H9 (cell line): ENCODE data around the gene SCYGR8. TPM values are rescaled to one million over a fixed set of nuclear protein-coding genes. Genes with fewer than 3 reads are reported as not detected.

Experiments
- DNase-seq: peaks from one replicate; pipeline ENCODE4 v3.0.0-alpha.2; 2017
- H2AFZ ChIP-seq: one replicate; pipeline ENCODE4 v1.6.1; 2013; ENCODE audit warnings: mild to moderate bottlenecking, low read length, control low read depth, moderate library complexity
- H2AK5ac ChIP-seq: 2 replicates; pipeline ENCODE4 v1.6.1; 2013; ENCODE audit warnings: low read length, control low read depth, mixed read lengths; ENCODE audit not compliant: insufficient read length
- H2BK120ac ChIP-seq: one replicate; pipeline ENCODE4 v1.6.1; 2013; ENCODE audit warnings: low read depth, mild to moderate bottlenecking, low read length, control low read depth, inconsistent platforms; ENCODE audit not compliant: poor library complexity, severe bottlenecking
- H2BK12ac ChIP-seq: 2 replicates; pipeline ENCODE4 v1.6.1; 2013; ENCODE audit warnings: low read length, control low read depth, mixed read lengths, low read depth; ENCODE audit not compliant: insufficient read length
- H2BK15ac ChIP-seq: 2 replicates; pipeline ENCODE4 v1.6.1; 2013; ENCODE audit warnings: low read depth, low read length, control low read depth
- H2BK20ac ChIP-seq: one replicate; pipeline ENCODE4 v1.6.1; 2013; ENCODE audit warnings: low read depth, mild to moderate bottlenecking, low read length, control low read depth, inconsistent platforms; ENCODE audit not compliant: poor library complexity, severe bottlenecking
- H2BK5ac ChIP-seq: 2 replicates; pipeline ENCODE4 v1.6.1; 2013; ENCODE audit warnings: low read length, control low read depth, mixed read lengths; ENCODE audit not compliant: insufficient read length
- H3K14ac ChIP-seq: 2 replicates; pipeline ENCODE4 v1.6.1; 2013; ENCODE audit warnings: low read length, control low read depth; ENCODE audit not compliant: insufficient read depth
- H3K18ac ChIP-seq: 2 replicates; pipeline ENCODE4 v1.6.1; 2013; ENCODE audit warnings: low read depth, mild to moderate bottlenecking, mixed read lengths, low read length, control low read depth; ENCODE audit not compliant: insufficient read length
- H3K23ac ChIP-seq: 2 replicates; pipeline ENCODE4 v1.6.1; 2013; ENCODE audit warnings: low read length, control low read depth, mixed read lengths, low read depth; ENCODE audit not compliant: insufficient read length
- H3K23me2 ChIP-seq: 2 replicates; pipeline ENCODE4 v1.6.1; 2013; ENCODE audit warnings: low read depth, mild to moderate bottlenecking, mixed read lengths, low read length, control low read depth; ENCODE audit not compliant: insufficient read length, poor library complexity, severe bottlenecking
- H3K27ac ChIP-seq: 2 replicates; pipeline ENCODE4 v1.5.1; 2013; ENCODE audit warnings: low read length, control low read depth, mixed read lengths, low read depth; ENCODE audit not compliant: insufficient read length
- H3K27me3 ChIP-seq: 2 replicates; pipeline ENCODE4 v1.6.1; 2013; ENCODE audit warnings: low read length, control low read depth, inconsistent platforms; ENCODE audit not compliant: insufficient read depth
- H3K4ac ChIP-seq: 2 replicates; pipeline ENCODE4 v1.6.1; 2013; ENCODE audit warnings: low read depth, mild to moderate bottlenecking, control low read depth, inconsistent platforms, low read length, moderate library complexity
- H3K4me1 ChIP-seq: 2 replicates; pipeline ENCODE4 v1.6.1; 2013; ENCODE audit warnings: low read length, control low read depth, inconsistent platforms; ENCODE audit not compliant: insufficient read depth
- H3K4me2 ChIP-seq: 2 replicates; pipeline ENCODE4 v1.6.1; 2013; ENCODE audit warnings: low read length, control low read depth, mixed read lengths; ENCODE audit not compliant: insufficient read length, insufficient read depth
- H3K56ac ChIP-seq: 2 replicates; pipeline ENCODE4 v1.6.1; 2013; ENCODE audit warnings: low read depth, mild to moderate bottlenecking, mixed read lengths, low read length, control low read depth; ENCODE audit not compliant: insufficient read length
- H3K79me1 ChIP-seq: 2 replicates; pipeline ENCODE4 v1.6.1; 2013; ENCODE audit warnings: low read depth, mild to moderate bottlenecking, moderate library complexity, low read length, control low read depth, inconsistent platforms; ENCODE audit not compliant: insufficient read depth, poor library complexity, severe bottlenecking
- H3K79me2 ChIP-seq: 2 replicates; pipeline ENCODE4 v1.6.1; 2013; ENCODE audit warnings: low read length, control low read depth, inconsistent platforms; ENCODE audit not compliant: insufficient read depth
- H3K9ac ChIP-seq: 2 replicates; pipeline ENCODE4 v1.6.1; 2013; ENCODE audit warnings: low read length, control low read depth, mixed read lengths; ENCODE audit not compliant: insufficient read length; ENCODE audit errors: extremely low read depth
- H3K9me3 ChIP-seq: one replicate; pipeline ENCODE4 v1.6.1; 2013; ENCODE audit warnings: low read depth, low read length, inconsistent platforms; ENCODE audit not compliant: control insufficient read depth
- H3T11ph ChIP-seq: one replicate; pipeline ENCODE4 v1.6.1; 2013; ENCODE audit warnings: mild to moderate bottlenecking, low read length, control low read depth, inconsistent platforms
- H4K20me1 ChIP-seq: one replicate; pipeline ENCODE4 v1.6.1; 2013; ENCODE audit not compliant: control insufficient read depth, insufficient read length, insufficient read depth
- H4K5ac ChIP-seq: 2 replicates; pipeline ENCODE4 v1.6.1; 2013; ENCODE audit warnings: low read depth, mild to moderate bottlenecking, mixed read lengths, low read length, control low read depth; ENCODE audit not compliant: insufficient read length
- H4K8ac ChIP-seq: replicated peaks from 2 replicates; pipeline ENCODE4 v1.6.1; 2013; ENCODE audit warnings: low read length, control low read depth, mixed read lengths, low read depth; ENCODE audit not compliant: insufficient read length
- H4K91ac ChIP-seq: 2 replicates; pipeline ENCODE4 v1.6.1; 2013; ENCODE audit warnings: low read depth, mild to moderate bottlenecking, moderate library complexity, mixed read lengths, low read length, control low read depth; ENCODE audit not compliant: insufficient read length
- H3K27ac Mint-ChIP-seq, 3 experiments: 2 replicates in 2 of 3; 3 replicates in 1 of 3; pipeline ENCODE4 v1.8.0; 2020 to 2021; ENCODE audit warnings: mixed read lengths in 3 of 3, mild to moderate bottlenecking in 1 of 3, moderate library complexity in 1 of 3
- H3K27me3 Mint-ChIP-seq: 2 replicates; pipeline ENCODE4 v1.8.0; 2021; ENCODE audit warnings: low read depth, mild to moderate bottlenecking, moderate library complexity, mixed read lengths
- H3K36me3 Mint-ChIP-seq, 3 experiments: 2 replicates in 2 of 3; 3 replicates in 1 of 3; pipeline ENCODE4 v1.8.0; 2020 to 2021; ENCODE audit warnings: low read depth in 3 of 3, mixed read lengths in 3 of 3; ENCODE audit not compliant: insufficient read depth in 1 of 3
- H3K4me1 Mint-ChIP-seq, 2 experiments: 2 replicates each; pipeline ENCODE4 v1.8.0; 2020; ENCODE audit warnings: mixed read lengths in 2 of 2
- H3K4me3 Mint-ChIP-seq, 2 experiments: 2 replicates in 1 of 2; 3 replicates in 1 of 2; pipeline ENCODE4 v1.8.0; 2020 to 2021; ENCODE audit warnings: mild to moderate bottlenecking in 2 of 2, mixed read lengths in 2 of 2, moderate library complexity in 1 of 2
- H3K9me3 Mint-ChIP-seq, 2 experiments: 2 replicates in 1 of 2; 3 replicates in 1 of 2; pipeline ENCODE4 v1.8.0; 2020; ENCODE audit warnings: mild to moderate bottlenecking in 2 of 2, mixed read lengths in 2 of 2, moderate library complexity in 1 of 2
- WGBS: extraction: QIAGEN DNeasy Blood & Tissue Kit; methylation state at CpG from one replicate; pipeline ENCODE4 v1.1.7; 2013; ENCODE audit warnings: missing lambda C conversion rate, low lambda C conversion rate, mixed read lengths; ENCODE audit not compliant: insufficient read length; ENCODE audit errors: extremely low coverage; 5-methylcytosine and 5-hydroxymethylcytosine counted together
- total RNA-seq: library from RNA; stranded (reverse); gene quantifications from 2 replicates; pipeline ENCODE4 v1.2.1, GENCODE V29; 2021
- TF ChIP-seq, protein P1 (sequence below): fragments of 200-600 bp; sonication (generic); conservative IDR thresholded peaks from 3 replicates; pipeline ENCODE4 v1.8.0; 2021; ENCODE audit warnings: antibody characterized with exemption, mild to moderate bottlenecking

Gene SCYGR8
- total RNA-seq, 1 experiment from 2014 or later = not detected

GRCh38 chr2:227706859-227707258, 38.8 kb upstream of the SCYGR8 start:
- Histone ChIP-seq H2BK12ac (no peak overlapping the region), H4K20me1 (no peaks in the 10 kb centered on the region), H3K9ac (no peak overlapping the region), H4K8ac (no peak overlapping the region), H3K18ac (no peak overlapping the region), H4K91ac (no peak overlapping the region), H3K79me2 (no peaks in the 10 kb centered on the region), H2BK15ac (no peak overlapping the region), H3K79me1 (no peaks in the 10 kb centered on the region), H3K4ac (no peak overlapping the region), H2BK5ac (no peak overlapping the region), H2BK20ac (no peak overlapping the region), H2AFZ (no peak overlapping the region), H2AK5ac (no peak overlapping the region), H3K4me2 (no peak overlapping the region), H3K27ac (no peak overlapping the region), H3K9me3 (no peaks in the 10 kb centered on the region), H3T11ph (no peak overlapping the region), H4K5ac (no peak overlapping the region), H3K23ac (no peak overlapping the region), H3K4me1 (no peaks in the 10 kb centered on the region), H2BK120ac (no peak overlapping the region), H3K56ac (no peak overlapping the region), H3K27me3 (no peaks in the 10 kb centered on the region), H3K14ac (no peak overlapping the region), H3K23me2 (no peaks in the 10 kb centered on the region)
- Mint-ChIP-seq H3K9me3 (peaks cover 0 to 3% of the 10 kb centered on the region in 2 experiments; a peak in 4 of 5 replicates), H3K36me3 (peaks cover 4% of the 10 kb centered on the region in 3 experiments; a peak in 5 of 7 replicates), H3K27ac (peak overlapping the region in 1 of 3 experiments; percentile 20; a peak in 1 of 7 replicates), H3K27me3 (no peaks in the 10 kb centered on the region), H3K4me3 (no peak overlapping the region), H3K4me1 (peaks cover 0 to 8% of the 10 kb centered on the region in 2 experiments; a peak in 2 of 4 replicates)
- no CpG with 5 or more reads among the region's 4 CpGs for WGBS
- TF ChIP-seq, protein P1, sequence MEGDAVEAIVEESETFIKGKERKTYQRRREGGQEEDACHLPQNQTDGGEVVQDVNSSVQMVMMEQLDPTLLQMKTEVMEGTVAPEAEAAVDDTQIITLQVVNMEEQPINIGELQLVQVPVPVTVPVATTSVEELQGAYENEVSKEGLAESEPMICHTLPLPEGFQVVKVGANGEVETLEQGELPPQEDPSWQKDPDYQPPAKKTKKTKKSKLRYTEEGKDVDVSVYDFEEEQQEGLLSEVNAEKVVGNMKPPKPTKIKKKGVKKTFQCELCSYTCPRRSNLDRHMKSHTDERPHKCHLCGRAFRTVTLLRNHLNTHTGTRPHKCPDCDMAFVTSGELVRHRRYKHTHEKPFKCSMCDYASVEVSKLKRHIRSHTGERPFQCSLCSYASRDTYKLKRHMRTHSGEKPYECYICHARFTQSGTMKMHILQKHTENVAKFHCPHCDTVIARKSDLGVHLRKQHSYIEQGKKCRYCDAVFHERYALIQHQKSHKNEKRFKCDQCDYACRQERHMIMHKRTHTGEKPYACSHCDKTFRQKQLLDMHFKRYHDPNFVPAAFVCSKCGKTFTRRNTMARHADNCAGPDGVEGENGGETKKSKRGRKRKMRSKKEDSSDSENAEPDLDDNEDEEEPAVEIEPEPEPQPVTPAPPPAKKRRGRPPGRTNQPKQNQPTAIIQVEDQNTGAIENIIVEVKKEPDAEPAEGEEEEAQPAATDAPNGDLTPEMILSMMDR = no peak
- DNase-seq = no peak
